ENCODE measurements around the gene DGCR6L.

GRCh38 chr22:20284471-20285086, 35.3 kb downstream of the DGCR6L start:
- TF ChIP-seq CTCF (conservative IDR thresholded peaks at IDR 0.05; ENCODE audit: low read length) = no peak
- no peak for TF ChIP-seq EZH2phosphoT487 (IDR thresholded peaks at IDR 0.05; ENCODE audit: borderline replicate concordance, low read depth, low read length)

Data from OCI-LY7 (cell line).